ENCODE data around the gene RICTOR. TPM values are rescaled to one million over a fixed set of nuclear protein-coding genes. Genes with fewer than 3 reads are reported as not detected.
A peak's percentile ranks its signal among the peaks of the same experiment; 100 is the strongest.

RICTOR gene
- total and polyA plus RNA-seq, 9 of the 15 experiments (the other 6 are each of a cell fraction or from before 2014, with no cell fraction given) = 13.9 to 46.6 (median 22.6) TPM

GRCh38 chr5:39117401-39117800 lies 43.2 kb upstream of the RICTOR start (continued):
- peak; percentile 82 for TF ChIP-seq TCF3 (CRISPR knock-in tag; IDR thresholded peaks at IDR 0.05)
- TF ChIP-seq PRDM10 (IDR thresholded peaks at IDR 0.05; ENCODE audit: partially characterized antibody) = peak; percentile 77
- peak; percentile 79 for TF ChIP-seq CC2D1A (IDR thresholded peaks at IDR 0.05)
- TF ChIP-seq ATF3 (IDR thresholded peaks at IDR 0.05) = peak; percentile 48
- no peak for TF ChIP-seq ATF3 (CRISPR knock-in tag; conservative IDR thresholded peaks at IDR 0.05)
- peak in 1 of 2 experiments; percentile 81; a peak in 3 of 4 replicates for TF ChIP-seq RCOR1 (IDR thresholded peaks at IDR 0.05; ENCODE audit: borderline replicate concordance in 1 of 2, low read depth in 2 of 2, low read length in 2 of 2)
- TF ChIP-seq PTTG1 (tag; IDR thresholded peaks at IDR 0.05; ENCODE audit: low read depth) = no peak
- TF ChIP-seq CBX3 (IDR thresholded peaks at IDR 0.05; ENCODE audit: borderline replicate concordance in 1 of 2, low read length in 2 of 2) = peak in 1 of 2 experiments; percentile 5; a peak in 1 of 3 replicates
- TF ChIP-seq ZNF444 (CRISPR knock-in tag; IDR thresholded peaks at IDR 0.05) = no peak
- 0 out of 2 replicates have a peak, but pooled peaks have one; percentile 66 for TF ChIP-seq GATAD2B (IDR thresholded peaks at IDR 0.05; ENCODE audit: borderline replicate concordance)
- no peak for TF ChIP-seq NR0B1 (IDR thresholded peaks at IDR 0.05; ENCODE audit: partially characterized antibody)
- TF ChIP-seq ZNF274 (IDR thresholded peaks at IDR 0.05; ENCODE audit: borderline replicate concordance, low read depth, low read length) = no peak
- TF ChIP-seq NCOA2 (IDR thresholded peaks at IDR 0.05; ENCODE audit: partially characterized antibody in 2 of 2) = peak; percentile 12 to 62
- peak; percentile 92 for TF ChIP-seq EP300 (IDR thresholded peaks at IDR 0.05; ENCODE audit: low read length)
- TF ChIP-seq MBD2 (IDR thresholded peaks at IDR 0.05; ENCODE audit: borderline replicate concordance, low read depth) = peak; percentile 58; the same call in 1 of the 2 replicates
- TF ChIP-seq DACH1 (IDR thresholded peaks at IDR 0.05; ENCODE audit: partially characterized antibody) = peak; percentile 75
- TF ChIP-seq RB1 (IDR thresholded peaks at IDR 0.05; ENCODE audit: low read depth) = no peak
- TF ChIP-seq RNF2 (IDR thresholded peaks at IDR 0.05) = peak; percentile 45; the same call in 1 of the 2 replicates
- TF ChIP-seq FOXM1 (IDR thresholded peaks at IDR 0.05; ENCODE audit: low read depth) = peak; percentile 77
- TF ChIP-seq FOXM1 (CRISPR knock-in tag; IDR thresholded peaks at IDR 0.05; ENCODE audit: low read depth) = no peak
- TF ChIP-seq HDAC2 (IDR thresholded peaks at IDR 0.05) = peak; percentile 60; the same call in 1 of the 2 replicates
- TF ChIP-seq TAF9B (IDR thresholded peaks at IDR 0.05; ENCODE audit: partially characterized antibody) = peak; percentile 33
- no peak for TF ChIP-seq ZNF232 (CRISPR knock-in tag; IDR thresholded peaks at IDR 0.05)
- TF ChIP-seq GABPB1 (CRISPR knock-in tag; IDR thresholded peaks at IDR 0.05) = no peak
- peak; percentile 84 for TF ChIP-seq TAL1 (IDR thresholded peaks at IDR 0.05)
- TF ChIP-seq NFIC (IDR thresholded peaks at IDR 0.05) = peak; percentile 80
- TF ChIP-seq PML (IDR thresholded peaks at IDR 0.05; ENCODE audit: low read length) = peak; percentile 58
